ENCODE measurements around the gene CNBD2. TPM values are rescaled to one million over a fixed set of nuclear protein-coding genes. Genes with fewer than 3 reads are reported as not detected.
A peak's percentile ranks its signal among the peaks of the same experiment; 100 is the strongest.

CNBD2 gene
- total and polyA plus RNA-seq, 10 of the 15 experiments (the other 5 are each of a cell fraction or from before 2014, with no cell fraction given), result 0.86 to 7.4 (median 4.6) TPM

- SMC1A ChIA-PET (ENCODE audit: uncharacterized antibody, unreplicated experiment), result interaction anchor here (1.0 to 3.6 kb wide), 3 partner anchors 10 to 151 kb away, joined by 3 to 13 read pairs (median 5); partner anchors contain the start of gene SCAND1
- H3K9ac ChIP-seq (ENCODE audit: control insufficient read depth, insufficient read depth, low read length), result no peak overlapping the region
- H3K4me3 ChIP-seq, result no peak overlapping the region
- in situ Hi-C loops (cut with MboI) (loop anchor here (25.0 kb wide), 1 partner anchor 455 kb away; no protein-coding TSS in a partner anchor), intact Hi-C loops (cut with micrococcal nuclease; ENCODE audit: unreplicated experiment) (no loop called here)
- no peaks in the 10 kb centered on the region for H3K79me2 ChIP-seq (ENCODE audit: control insufficient read depth, insufficient read depth, low read length)
- H2AFZ ChIP-seq (ENCODE audit: control insufficient read depth, low read depth, low read length), result no peak overlapping the region
- no peaks in the 10 kb centered on the region for H3K36me3 ChIP-seq (ENCODE audit: control insufficient read depth in 2 of 2, insufficient read depth in 2 of 2, low read length in 1 of 2)
- H3K27ac ChIP-seq (ENCODE audit: control insufficient read depth, insufficient read depth), result no peak overlapping the region
- no peaks in the 10 kb centered on the region for H4K20me1 ChIP-seq (ENCODE audit: control insufficient read depth, insufficient read depth)
- CTCF ChIA-PET, result interaction anchor here (9.2 kb wide), 1 partner anchor 10 kb away, joined by 73 read pairs; no protein-coding TSS in a partner anchor
- POLR2A ChIA-PET, result no interaction called here
- H3K9me3 ChIP-seq (replicated peaks; ENCODE audit: control insufficient read depth, insufficient read depth, low read length), result no peaks in the 10 kb centered on the region
- H3K4me2 ChIP-seq (ENCODE audit: control insufficient read depth, insufficient read depth), result no peak overlapping the region
- BruUV-seq (replicated peaks), result no TSS peak
- RAD21 ChIA-PET (ENCODE audit: unreplicated experiment), result interaction anchor here (1.1 to 1.8 kb wide), 3 partner anchors 11 to 14 kb away, joined by 3 to 12 read pairs (median 3); no protein-coding TSS in a partner anchor
- FAIRE-seq (no peak), ATAC-seq (peak; percentile 54), DNase-seq (ENCODE audit: low read depth, low spot score) (no peak)
- 29% methylated on average over 3 of the region's 3 CpGs for WGBS (ENCODE audit: insufficient coverage, insufficient replicate concordance, low lambda C conversion rate, missing lambda C conversion rate)
- H3K4me1 ChIP-seq (ENCODE audit: control insufficient read depth, insufficient read depth, low read length), result no peaks in the 10 kb centered on the region
- H3K27me3 ChIP-seq (replicated peaks in 1 of 2; ENCODE audit: control insufficient read depth in 2 of 2, insufficient read depth in 2 of 2, low read length in 1 of 2), result no peaks in the 10 kb centered on the region
- TF ChIP-seq, protein P1, sequence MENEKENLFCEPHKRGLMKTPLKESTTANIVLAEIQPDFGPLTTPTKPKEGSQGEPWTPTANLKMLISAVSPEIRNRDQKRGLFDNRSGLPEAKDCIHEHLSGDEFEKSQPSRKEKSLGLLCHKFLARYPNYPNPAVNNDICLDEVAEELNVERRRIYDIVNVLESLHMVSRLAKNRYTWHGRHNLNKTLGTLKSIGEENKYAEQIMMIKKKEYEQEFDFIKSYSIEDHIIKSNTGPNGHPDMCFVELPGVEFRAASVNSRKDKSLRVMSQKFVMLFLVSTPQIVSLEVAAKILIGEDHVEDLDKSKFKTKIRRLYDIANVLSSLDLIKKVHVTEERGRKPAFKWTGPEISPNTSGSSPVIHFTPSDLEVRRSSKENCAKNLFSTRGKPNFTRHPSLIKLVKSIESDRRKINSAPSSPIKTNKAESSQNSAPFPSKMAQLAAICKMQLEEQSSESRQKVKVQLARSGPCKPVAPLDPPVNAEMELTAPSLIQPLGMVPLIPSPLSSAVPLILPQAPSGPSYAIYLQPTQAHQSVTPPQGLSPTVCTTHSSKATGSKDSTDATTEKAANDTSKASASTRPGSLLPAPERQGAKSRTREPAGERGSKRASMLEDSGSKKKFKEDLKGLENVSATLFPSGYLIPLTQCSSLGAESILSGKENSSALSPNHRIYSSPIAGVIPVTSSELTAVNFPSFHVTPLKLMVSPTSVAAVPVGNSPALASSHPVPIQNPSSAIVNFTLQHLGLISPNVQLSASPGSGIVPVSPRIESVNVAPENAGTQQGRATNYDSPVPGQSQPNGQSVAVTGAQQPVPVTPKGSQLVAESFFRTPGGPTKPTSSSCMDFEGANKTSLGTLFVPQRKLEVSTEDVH (IDR thresholded peaks at IDR 0.05; ENCODE audit: low read depth, partially characterized antibody), result no peak
- TF ChIP-seq RB1 (IDR thresholded peaks at IDR 0.05; ENCODE audit: borderline replicate concordance) (no peak), POLR2A (IDR thresholded peaks at IDR 0.05; ENCODE audit: low read depth, low read length) (no peak), ZNF622 (IDR thresholded peaks at IDR 0.05) (no peak), POLR2AphosphoS2 (IDR thresholded peaks at IDR 0.05; ENCODE audit: low read depth, low read length) (no peak), MEF2B (IDR thresholded peaks at IDR 0.05; ENCODE audit: partially characterized antibody, poor library complexity, severe bottlenecking) (no peak)
- TF ChIP-seq, protein P2, sequence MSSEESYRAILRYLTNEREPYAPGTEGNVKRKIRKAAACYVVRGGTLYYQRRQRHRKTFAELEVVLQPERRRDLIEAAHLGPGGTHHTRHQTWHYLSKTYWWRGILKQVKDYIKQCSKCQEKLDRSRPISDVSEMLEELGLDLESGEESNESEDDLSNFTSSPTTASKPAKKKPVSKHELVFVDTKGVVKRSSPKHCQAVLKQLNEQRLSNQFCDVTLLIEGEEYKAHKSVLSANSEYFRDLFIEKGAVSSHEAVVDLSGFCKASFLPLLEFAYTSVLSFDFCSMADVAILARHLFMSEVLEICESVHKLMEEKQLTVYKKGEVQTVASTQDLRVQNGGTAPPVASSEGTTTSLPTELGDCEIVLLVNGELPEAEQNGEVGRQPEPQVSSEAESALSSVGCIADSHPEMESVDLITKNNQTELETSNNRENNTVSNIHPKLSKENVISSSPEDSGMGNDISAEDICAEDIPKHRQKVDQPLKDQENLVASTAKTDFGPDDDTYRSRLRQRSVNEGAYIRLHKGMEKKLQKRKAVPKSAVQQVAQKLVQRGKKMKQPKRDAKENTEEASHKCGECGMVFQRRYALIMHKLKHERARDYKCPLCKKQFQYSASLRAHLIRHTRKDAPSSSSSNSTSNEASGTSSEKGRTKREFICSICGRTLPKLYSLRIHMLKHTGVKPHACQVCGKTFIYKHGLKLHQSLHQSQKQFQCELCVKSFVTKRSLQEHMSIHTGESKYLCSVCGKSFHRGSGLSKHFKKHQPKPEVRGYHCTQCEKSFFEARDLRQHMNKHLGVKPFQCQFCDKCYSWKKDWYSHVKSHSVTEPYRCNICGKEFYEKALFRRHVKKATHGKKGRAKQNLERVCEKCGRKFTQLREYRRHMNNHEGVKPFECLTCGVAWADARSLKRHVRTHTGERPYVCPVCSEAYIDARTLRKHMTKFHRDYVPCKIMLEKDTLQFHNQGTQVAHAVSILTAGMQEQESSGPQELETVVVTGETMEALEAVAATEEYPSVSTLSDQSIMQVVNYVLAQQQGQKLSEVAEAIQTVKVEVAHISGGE (CRISPR knock-in tag; IDR thresholded peaks at IDR 0.05), result no peak
- TF ChIP-seq, protein P3, sequence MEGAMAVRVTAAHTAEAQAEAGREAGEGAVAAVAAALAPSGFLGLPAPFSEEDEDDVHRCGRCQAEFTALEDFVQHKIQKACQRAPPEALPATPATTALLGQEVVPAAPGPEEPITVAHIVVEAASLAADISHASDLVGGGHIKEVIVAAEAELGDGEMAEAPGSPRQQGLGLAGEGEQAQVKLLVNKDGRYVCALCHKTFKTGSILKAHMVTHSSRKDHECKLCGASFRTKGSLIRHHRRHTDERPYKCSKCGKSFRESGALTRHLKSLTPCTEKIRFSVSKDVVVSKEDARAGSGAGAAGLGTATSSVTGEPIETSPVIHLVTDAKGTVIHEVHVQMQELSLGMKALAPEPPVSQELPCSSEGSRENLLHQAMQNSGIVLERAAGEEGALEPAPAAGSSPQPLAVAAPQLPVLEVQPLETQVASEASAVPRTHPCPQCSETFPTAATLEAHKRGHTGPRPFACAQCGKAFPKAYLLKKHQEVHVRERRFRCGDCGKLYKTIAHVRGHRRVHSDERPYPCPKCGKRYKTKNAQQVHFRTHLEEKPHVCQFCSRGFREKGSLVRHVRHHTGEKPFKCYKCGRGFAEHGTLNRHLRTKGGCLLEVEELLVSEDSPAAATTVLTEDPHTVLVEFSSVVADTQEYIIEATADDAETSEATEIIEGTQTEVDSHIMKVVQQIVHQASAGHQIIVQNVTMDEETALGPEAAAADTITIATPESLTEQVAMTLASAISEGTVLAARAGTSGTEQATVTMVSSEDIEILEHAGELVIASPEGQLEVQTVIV (IDR thresholded peaks at IDR 0.05; ENCODE audit: borderline replicate concordance, partially characterized antibody), result no peak
- TF ChIP-seq, protein P4, sequence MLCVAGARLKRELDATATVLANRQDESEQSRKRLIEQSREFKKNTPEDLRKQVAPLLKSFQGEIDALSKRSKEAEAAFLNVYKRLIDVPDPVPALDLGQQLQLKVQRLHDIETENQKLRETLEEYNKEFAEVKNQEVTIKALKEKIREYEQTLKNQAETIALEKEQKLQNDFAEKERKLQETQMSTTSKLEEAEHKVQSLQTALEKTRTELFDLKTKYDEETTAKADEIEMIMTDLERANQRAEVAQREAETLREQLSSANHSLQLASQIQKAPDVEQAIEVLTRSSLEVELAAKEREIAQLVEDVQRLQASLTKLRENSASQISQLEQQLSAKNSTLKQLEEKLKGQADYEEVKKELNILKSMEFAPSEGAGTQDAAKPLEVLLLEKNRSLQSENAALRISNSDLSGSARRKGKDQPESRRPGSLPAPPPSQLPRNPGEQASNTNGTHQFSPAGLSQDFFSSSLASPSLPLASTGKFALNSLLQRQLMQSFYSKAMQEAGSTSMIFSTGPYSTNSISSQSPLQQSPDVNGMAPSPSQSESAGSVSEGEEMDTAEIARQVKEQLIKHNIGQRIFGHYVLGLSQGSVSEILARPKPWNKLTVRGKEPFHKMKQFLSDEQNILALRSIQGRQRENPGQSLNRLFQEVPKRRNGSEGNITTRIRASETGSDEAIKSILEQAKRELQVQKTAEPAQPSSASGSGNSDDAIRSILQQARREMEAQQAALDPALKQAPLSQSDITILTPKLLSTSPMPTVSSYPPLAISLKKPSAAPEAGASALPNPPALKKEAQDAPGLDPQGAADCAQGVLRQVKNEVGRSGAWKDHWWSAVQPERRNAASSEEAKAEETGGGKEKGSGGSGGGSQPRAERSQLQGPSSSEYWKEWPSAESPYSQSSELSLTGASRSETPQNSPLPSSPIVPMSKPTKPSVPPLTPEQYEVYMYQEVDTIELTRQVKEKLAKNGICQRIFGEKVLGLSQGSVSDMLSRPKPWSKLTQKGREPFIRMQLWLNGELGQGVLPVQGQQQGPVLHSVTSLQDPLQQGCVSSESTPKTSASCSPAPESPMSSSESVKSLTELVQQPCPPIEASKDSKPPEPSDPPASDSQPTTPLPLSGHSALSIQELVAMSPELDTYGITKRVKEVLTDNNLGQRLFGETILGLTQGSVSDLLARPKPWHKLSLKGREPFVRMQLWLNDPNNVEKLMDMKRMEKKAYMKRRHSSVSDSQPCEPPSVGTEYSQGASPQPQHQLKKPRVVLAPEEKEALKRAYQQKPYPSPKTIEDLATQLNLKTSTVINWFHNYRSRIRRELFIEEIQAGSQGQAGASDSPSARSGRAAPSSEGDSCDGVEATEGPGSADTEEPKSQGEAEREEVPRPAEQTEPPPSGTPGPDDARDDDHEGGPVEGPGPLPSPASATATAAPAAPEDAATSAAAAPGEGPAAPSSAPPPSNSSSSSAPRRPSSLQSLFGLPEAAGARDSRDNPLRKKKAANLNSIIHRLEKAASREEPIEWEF (IDR thresholded peaks at IDR 0.05; ENCODE audit: insufficient replicate concordance, low read depth, low read length), result no peak
Observed at GRCh38 chr20:35981969-35982368, 13.6 kb downstream of the CNBD2 start.

All from GM12878 (cell line).